ENCODE results near the gene GATAD2B. TPM values are rescaled to one million over a fixed set of nuclear protein-coding genes. Genes with fewer than 3 reads are reported as not detected.

GATAD2B gene
- total and polyA plus RNA-seq, 10 donors = 3.7 to 68.1 (median 47.6) TPM

- Histone ChIP-seq H3K4me3 (no peak overlapping the region), H3K27ac (peak overlapping the region; percentile 10 to 90 (median 82)), H3K27me3 (replicated peaks in 1 of 7) (no peaks in the 10 kb centered on the region), H3K36me3 (peaks cover 0 to 66% (median 40%) of the 10 kb centered on the region in 6 donors), H3K4me1 (peaks cover 8 to 49% (median 35%) of the 10 kb centered on the region in 6 donors), H3K9me3 (no peaks in the 10 kb centered on the region)
- TF ChIP-seq POLR2A (IDR thresholded peaks at IDR 0.05) (no peak), CTCF (IDR thresholded peaks at IDR 0.05 in 8 of 11, conservative IDR thresholded peaks at IDR 0.05 in 3 of 11) (no peak), POLR2AphosphoS5 (IDR thresholded peaks at IDR 0.05) (no peak)
- intact Hi-C loops (cut with DNase I; ENCODE audit: low total_unique reads) = no loop called here
- 65 to 84% (median 68%) methylated on average over 11 of the region's 11 CpGs for WGBS, 5 donors
- DNase-seq = no peak
Observed at GRCh38 chr1:153805886-153806719, 116.7 kb downstream of the GATAD2B start.

- no peaks in the 10 kb centered on the region for H3K27me3 ChIP-seq (replicated peaks in 1 of 7)
- no peak overlapping the region for H3K4me3 ChIP-seq
- 31 to 43% (median 38%) methylated on average over 5 of the region's 5 CpGs for WGBS, 5 donors
- DNase-seq = peak; percentile 83
- intact Hi-C loops (cut with DNase I; ENCODE audit: low total_unique reads) = no loop called here
- peak overlapping the region; percentile 10 to 90 (median 82) for H3K27ac ChIP-seq
- peaks cover 8 to 49% (median 35%) of the 10 kb centered on the region in 6 donors for H3K4me1 ChIP-seq
- peaks cover 0 to 59% (median 30%) of the 10 kb centered on the region in 6 donors for H3K36me3 ChIP-seq
- TF ChIP-seq POLR2A (IDR thresholded peaks at IDR 0.05) (no peak), POLR2AphosphoS5 (IDR thresholded peaks at IDR 0.05) (peak in 2 of 3 donors; percentile 28 to 89), CTCF (IDR thresholded peaks at IDR 0.05 in 8 of 11, conservative IDR thresholded peaks at IDR 0.05 in 3 of 11) (no peak)
- H3K9me3 ChIP-seq = no peaks in the 10 kb centered on the region
Observed at GRCh38 chr1:153805042-153805745, 117.6 kb downstream of the GATAD2B start.

DNA sequence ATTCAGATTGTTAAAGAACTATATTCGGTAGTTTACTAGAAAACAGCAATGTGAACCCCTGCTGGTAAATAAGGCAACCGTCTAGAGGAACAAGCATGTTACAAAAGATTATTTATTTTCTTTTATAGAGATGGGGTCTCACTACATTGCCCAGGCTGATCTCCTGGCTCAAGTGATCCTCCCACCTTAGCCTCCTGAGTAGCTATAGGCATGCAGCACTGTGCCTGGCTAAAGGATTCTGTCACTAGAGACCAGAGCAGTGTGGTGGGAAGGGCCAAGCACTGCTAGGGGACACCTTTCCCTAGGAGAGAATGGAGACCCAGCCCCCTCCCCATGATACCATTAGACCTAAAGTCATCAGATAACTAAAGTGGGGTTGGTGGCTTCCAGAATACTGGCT, 118.7 kb downstream of the GATAD2B start:
- Histone ChIP-seq H3K4me3 (no peak overlapping the region), H3K27ac (peak overlapping the region in 6 of 8 donors; percentile 10 to 90 (median 86)), H3K9me3 (no peaks in the 10 kb centered on the region), H3K27me3 (replicated peaks in 1 of 7) (no peaks in the 10 kb centered on the region), H3K36me3 (peaks cover 0 to 56% (median 21%) of the 10 kb centered on the region in 6 donors), H3K4me1 (peaks cover 8 to 49% (median 35%) of the 10 kb centered on the region in 6 donors)
- 63 to 85% (median 78%) methylated on average over 2 of the region's 2 CpGs for WGBS, 5 donors
- intact Hi-C loops (cut with DNase I; ENCODE audit: low total_unique reads) = no loop called here
- TF ChIP-seq POLR2A (IDR thresholded peaks at IDR 0.05) (no peak), CTCF (IDR thresholded peaks at IDR 0.05 in 8 of 11, conservative IDR thresholded peaks at IDR 0.05 in 3 of 11) (no peak), POLR2AphosphoS5 (IDR thresholded peaks at IDR 0.05) (no peak)
- DNase-seq = no peak
